A673 (cell line): Measurements from ENCODE around the gene TAF3. TPM values are rescaled to one million over a fixed set of nuclear protein-coding genes. Genes with fewer than 3 reads are reported as not detected.

Source experiments
- BruUV-seq: library from RNA; stranded (reverse); fragments of 400-500 nt; replicated peaks from 2 replicates; lab custom pipeline; 2021; lab: Mats Ljungman, UMichigan
- CTCF ChIA-PET: fragments of 300-600 bp; sonication (Branson Sonifier 250); formaldehyde crosslinking; loops from one replicate; lab custom pipeline; 2022; ENCODE audit warnings: antibody characterized with exemption; lab: Charles Lee
- POLR2A ChIA-PET: fragments of 300-600 bp; sonication (Branson Sonifier 250); formaldehyde crosslinking; loops from one replicate; lab custom pipeline; 2022; ENCODE audit warnings: antibody characterized with exemption; ENCODE audit not compliant: low non-redundant PET; lab: Charles Lee
- DNase-seq: peaks from one replicate; pipeline ENCODE4 v3.0.0-alpha.2; 2015; ENCODE audit warnings: low spot score
- H3K27ac ChIP-seq: fragments of 200-600 bp; sonication (generic); 2 replicates; pipeline ENCODE4 v1.5.1; 2016; ENCODE audit warnings: mixed run types, low read depth, mild to moderate bottlenecking, mixed read lengths, antibody characterized with exemption, low read length; ENCODE audit not compliant: poor library complexity, severe bottlenecking
- H3K27me3 ChIP-seq: fragments of 200-600 bp; sonication (generic); replicated peaks from 2 replicates; pipeline ENCODE4 v1.6.1; 2017; ENCODE audit warnings: mixed run types, low read depth, mild to moderate bottlenecking, mixed read lengths, antibody characterized with exemption, low read length; ENCODE audit not compliant: insufficient read depth, poor library complexity
- H3K36me3 ChIP-seq: fragments of 200-600 bp; sonication (generic); 2 replicates; pipeline ENCODE4 v1.6.1; 2016; ENCODE audit warnings: mixed run types, mild to moderate bottlenecking, mixed read lengths, antibody characterized with exemption, low read length; ENCODE audit not compliant: insufficient read depth, poor library complexity, severe bottlenecking
- H3K4me1 ChIP-seq: fragments of 200-600 bp; sonication (generic); 2 replicates; pipeline ENCODE4 v1.6.1; 2017; ENCODE audit warnings: mixed run types, mild to moderate bottlenecking, mixed read lengths, antibody characterized with exemption, low read length; ENCODE audit not compliant: insufficient read depth, poor library complexity, severe bottlenecking
- H3K4me3 ChIP-seq: fragments of 200-600 bp; sonication (generic); 2 replicates; pipeline ENCODE4 v1.5.1; 2016; ENCODE audit warnings: low read depth, mixed run types, mild to moderate bottlenecking, mixed read lengths, low read length; ENCODE audit not compliant: poor library complexity, severe bottlenecking
- H3K9me3 ChIP-seq: fragments of 200-600 bp; sonication (generic); 2 replicates; pipeline ENCODE4 v1.6.1; 2016; ENCODE audit warnings: mixed run types, low read depth, mild to moderate bottlenecking, mixed read lengths, antibody characterized with exemption, low read length; ENCODE audit not compliant: poor library complexity, severe bottlenecking
- CTCF ChIP-seq: fragments of 300-800, 200-600 bp; sonication (generic); conservative IDR thresholded peaks from 2 replicates; pipeline ENCODE4 v1.5.1; 2017; ENCODE audit warnings: low read depth, mild to moderate bottlenecking, antibody characterized with exemption, low read length, moderate library complexity, mixed read lengths
- EZH2 ChIP-seq: fragments of 200-600 bp; sonication (generic); IDR thresholded peaks from 2 replicates; pipeline ENCODE4 v1.6.1; 2017; ENCODE audit warnings: borderline replicate concordance, low read depth, mild to moderate bottlenecking, mixed read lengths, antibody characterized with exemption, low read length; ENCODE audit not compliant: poor library complexity, severe bottlenecking
- intact Hi-C: fragments of 100-400 bp; cut with micrococcal nuclease; formaldehyde crosslinking; loops from one replicate; pipeline ENCODE4 v1.10.0; 2022; ENCODE audit not compliant: unreplicated experiment
- total RNA-seq: library from RNA; stranded (reverse); gene quantifications from 2 replicates; pipeline ENCODE4 v1.2.3, GENCODE V29; 2021

TAF3 gene
- total RNA-seq, 1 experiment from 2014 or later: 14.0 TPM

GRCh38 chr10:7952266-7952665, 134.0 kb downstream of the TAF3 start:
- ChIA-PET POLR2A (no interaction called here), CTCF (no interaction called here)
- no peak for DNase-seq
- intact Hi-C loops: no loop called here
- Histone ChIP-seq H3K27me3 (no peaks in the 10 kb centered on the region), H3K4me1 (peaks cover 10% of the 10 kb centered on the region), H3K36me3 (no peaks in the 10 kb centered on the region), H3K27ac (no peak overlapping the region), H3K4me3 (no peak overlapping the region), H3K9me3 (no peaks in the 10 kb centered on the region)
- BruUV-seq: no TSS peak
- TF ChIP-seq EZH2 (no peak), CTCF (no peak)

GRCh38 chr10:7953447-7953846, 135.1 kb downstream of the TAF3 start:
- Histone ChIP-seq H3K27ac (no peak overlapping the region), H3K4me3 (no peak overlapping the region), H3K9me3 (no peaks in the 10 kb centered on the region), H3K36me3 (no peaks in the 10 kb centered on the region), H3K27me3 (no peaks in the 10 kb centered on the region), H3K4me1 (peaks cover 10% of the 10 kb centered on the region)
- POLR2A ChIA-PET: no interaction called here
- no peak for DNase-seq
- no peak for TF ChIP-seq EZH2
- TF ChIP-seq CTCF: no peak
- CTCF ChIA-PET: no interaction called here
- BruUV-seq: no TSS peak
- intact Hi-C loops: no loop called here

GRCh38 chr10:7955446-7955845, 137.1 kb downstream of the TAF3 start:
- Histone ChIP-seq H3K9me3 (no peaks in the 10 kb centered on the region), H3K4me1 (peaks cover 10% of the 10 kb centered on the region), H3K27me3 (no peaks in the 10 kb centered on the region), H3K4me3 (no peak overlapping the region), H3K27ac (no peak overlapping the region), H3K36me3 (no peaks in the 10 kb centered on the region)
- intact Hi-C loops: no loop called here
- no peak for DNase-seq
- ChIA-PET CTCF (no interaction called here), POLR2A (no interaction called here)
- no peak for TF ChIP-seq CTCF
- TF ChIP-seq EZH2: no peak
- no TSS peak for BruUV-seq
